ENCODE measurements around the gene VSIG1.

- TF ChIP-seq SUZ12 (IDR thresholded peaks at IDR 0.05) (no peak), BHLHE40 (IDR thresholded peaks at IDR 0.05; ENCODE audit: borderline replicate concordance) (no peak)
Observed at GRCh38 chrX:108122748-108123147, 77.9 kb downstream of the VSIG1 start.

Measured in HEK293T (cell line).